Measurements from ENCODE around the gene RMND5B. TPM values are rescaled to one million over a fixed set of nuclear protein-coding genes. Genes with fewer than 3 reads are reported as not detected.

Gene RMND5B
- total RNA-seq, 1 donor from 2014 or later: 42.9 TPM

- DNase-seq (ENCODE audit: low read depth) (no peak), FAIRE-seq (no peak)
- H3K36me3 ChIP-seq (ENCODE audit: control insufficient read depth, insufficient read depth, low read length): no peaks in the 10 kb centered on the region
- no peak for TF ChIP-seq CTCF (IDR thresholded peaks at IDR 0.05; ENCODE audit: insufficient read depth, low read length, severe bottlenecking)
- no peak overlapping the region for H3K4me3 ChIP-seq (ENCODE audit: low read depth, low read length)
- H3K27me3 ChIP-seq (ENCODE audit: control insufficient read depth, insufficient read depth, low read length): peaks cover 3% of the 10 kb centered on the region
These were observed 15.5 kb upstream of the RMND5B start for GRCh38 chr5:178115136-178115813.

- no peak for TF ChIP-seq CTCF (IDR thresholded peaks at IDR 0.05; ENCODE audit: insufficient read depth, low read length, severe bottlenecking)
- DNase-seq (ENCODE audit: low read depth): no peak
- Histone ChIP-seq H3K4me3 (ENCODE audit: low read depth, low read length) (no peak overlapping the region), H3K36me3 (ENCODE audit: control insufficient read depth, insufficient read depth, low read length) (no peaks in the 10 kb centered on the region), H3K27me3 (ENCODE audit: control insufficient read depth, insufficient read depth, low read length) (peaks cover 3% of the 10 kb centered on the region)
- no peak for FAIRE-seq
These were observed 15.0 kb upstream of the RMND5B start for GRCh38 chr5:178115814-178116142.

GRCh38 chr5:178116143-178116885 lies 14.5 kb upstream of the RMND5B start:
- Histone ChIP-seq H3K36me3 (ENCODE audit: control insufficient read depth, insufficient read depth, low read length) (no peaks in the 10 kb centered on the region), H3K4me3 (ENCODE audit: low read depth, low read length) (no peak overlapping the region), H3K27me3 (ENCODE audit: control insufficient read depth, insufficient read depth, low read length) (peaks cover 3% of the 10 kb centered on the region)
- FAIRE-seq: no peak
- no peak for TF ChIP-seq CTCF (IDR thresholded peaks at IDR 0.05; ENCODE audit: insufficient read depth, low read length, severe bottlenecking)
- no peak for DNase-seq (ENCODE audit: low read depth)

- FAIRE-seq (no peak), DNase-seq (ENCODE audit: low read depth) (no peak)
- Histone ChIP-seq H3K36me3 (ENCODE audit: control insufficient read depth, insufficient read depth, low read length) (no peaks in the 10 kb centered on the region), H3K27me3 (ENCODE audit: control insufficient read depth, insufficient read depth, low read length) (peaks cover 3% of the 10 kb centered on the region), H3K4me3 (ENCODE audit: low read depth, low read length) (no peak overlapping the region)
- TF ChIP-seq CTCF (IDR thresholded peaks at IDR 0.05; ENCODE audit: insufficient read depth, low read length, severe bottlenecking): no peak
These were observed 12.7 kb upstream of the RMND5B start for GRCh38 chr5:178117923-178118701.

GRCh38 chr5:178119915-178120606 lies 10.8 kb upstream of the RMND5B start:
- FAIRE-seq: no peak
- Histone ChIP-seq H3K27me3 (ENCODE audit: control insufficient read depth, insufficient read depth, low read length) (peaks cover 3% of the 10 kb centered on the region), H3K4me3 (ENCODE audit: low read depth, low read length) (no peak overlapping the region), H3K36me3 (ENCODE audit: control insufficient read depth, insufficient read depth, low read length) (no peaks in the 10 kb centered on the region)
- no peak for TF ChIP-seq CTCF (IDR thresholded peaks at IDR 0.05; ENCODE audit: insufficient read depth, low read length, severe bottlenecking)
- DNase-seq (ENCODE audit: low read depth): no peak
